KOPT-K1 (cell line): Measurements from ENCODE around the gene SLC41A2.
"Not testable (repeated sequence)": the region's sequence is repeated elsewhere in the genome, so short reads cannot be mapped to it uniquely, and the experiment has no call there.

Source experiments
- H3K27ac ChIP-seq: fragments of 200-600 bp; sonication (generic); 2 replicates; pipeline ENCODE4 v1.5.1; 2016; ENCODE audit warnings: antibody characterized with exemption, mild to moderate bottlenecking, low read depth, low read length; ENCODE audit not compliant: poor library complexity, severe bottlenecking
- H3K36me3 ChIP-seq: fragments of 200-600 bp; sonication (generic); 2 replicates; pipeline ENCODE4 v1.5.1; 2017; ENCODE audit warnings: antibody characterized with exemption, mild to moderate bottlenecking, low read length, moderate library complexity; ENCODE audit not compliant: insufficient read depth
- H3K9me3 ChIP-seq: fragments of 200-600 bp; sonication (generic); 2 replicates; pipeline ENCODE4 v1.5.1; 2017; ENCODE audit warnings: antibody characterized with exemption, low read length, mild to moderate bottlenecking; ENCODE audit not compliant: insufficient read depth, poor library complexity, severe bottlenecking

Gene SLC41A2

GRCh38 chr12:104958001-104958804 lies at the start of gene SLC41A2:
TSS of gene SLC41A2 (minus strand) at chr12:104958290. CDS start at chr12:104928527, 29,763 bp downstream.
- H3K27ac ChIP-seq = peak within 1 kb of the TSS; percentile 51

GRCh38 chr12:105001476-105001875 lies 43.4 kb upstream of the SLC41A2 start:
- Histone ChIP-seq H3K9me3 (no peaks in the 10 kb centered on the region), H3K36me3 (peaks cover 100% of the 10 kb centered on the region), H3K27ac (no peak overlapping the region)

More at GRCh38 chr12:104958001-104958804, at the start of gene SLC41A2:
- Histone ChIP-seq H3K36me3 (no peaks in the 10 kb centered on the region), H3K9me3 (no peaks in the 10 kb centered on the region)

- no peaks in the 10 kb centered on the region for H3K9me3 ChIP-seq
- no peak overlapping the region for H3K27ac ChIP-seq
- peaks cover 100% of the 10 kb centered on the region for H3K36me3 ChIP-seq
Measured at GRCh38 chr12:104999347-104999685, 41.2 kb upstream of the SLC41A2 start.

- Histone ChIP-seq H3K36me3 (peaks cover 100% of the 10 kb centered on the region), H3K27ac (no peak overlapping the region), H3K9me3 (no peaks in the 10 kb centered on the region)
Measured at GRCh38 chr12:104998423-104999346, 40.6 kb upstream of the SLC41A2 start.

- peaks cover 100% of the 10 kb centered on the region for H3K36me3 ChIP-seq
Measured at GRCh38 chr12:104997541-104997940, 39.5 kb upstream of the SLC41A2 start.

GRCh38 chr12:104994336-104994735 lies 36.2 kb upstream of the SLC41A2 start:
- Histone ChIP-seq H3K27ac (no peak overlapping the region), H3K9me3 (peaks cover 5% of the 10 kb centered on the region), H3K36me3 (peaks cover 100% of the 10 kb centered on the region)

More at GRCh38 chr12:104997541-104997940, 39.5 kb upstream of the SLC41A2 start:
- Histone ChIP-seq H3K9me3 (no peaks in the 10 kb centered on the region), H3K27ac (no peak overlapping the region)

GRCh38 chr12:104991565-104992128 lies 33.6 kb upstream of the SLC41A2 start:
- Histone ChIP-seq H3K27ac (no peak overlapping the region), H3K9me3 (peaks cover 6% of the 10 kb centered on the region), H3K36me3 (peaks cover 90% of the 10 kb centered on the region)

GRCh38 chr12:104990950-104991349 lies 32.9 kb upstream of the SLC41A2 start:
- H3K36me3 ChIP-seq = peaks cover 83% of the 10 kb centered on the region
- H3K27ac ChIP-seq = no peak overlapping the region

GRCh38 chr12:104986022-104986941 lies 28.2 kb upstream of the SLC41A2 start, which contains the start of gene NOPCHAP1:
TSS of gene NOPCHAP1 (plus strand) at chr12:104986316. CDS start at chr12:104986353, 37 bp downstream.
- H3K36me3 ChIP-seq = peaks cover 36% of the 10 kb centered on the region
- H3K9me3 ChIP-seq = peaks cover 6% of the 10 kb centered on the region
- peak within 1 kb of the TSS; percentile 58 for H3K27ac ChIP-seq

More at GRCh38 chr12:104990950-104991349, 32.9 kb upstream of the SLC41A2 start:
- peaks cover 6% of the 10 kb centered on the region for H3K9me3 ChIP-seq

GRCh38 chr12:104985206-104985605 lies 27.1 kb upstream of the SLC41A2 start:
- H3K27ac ChIP-seq = no peak overlapping the region
- H3K36me3 ChIP-seq = peaks cover 26% of the 10 kb centered on the region
- H3K9me3 ChIP-seq = peaks cover 6% of the 10 kb centered on the region

- H3K27ac ChIP-seq, H3K36me3 ChIP-seq: not testable (repeated sequence)
Measured at GRCh38 chr12:104977688-104978087, 19.6 kb upstream of the SLC41A2 start.

GRCh38 chr12:104976703-104977102 lies 18.6 kb upstream of the SLC41A2 start:
- H3K9me3 ChIP-seq = no peaks in the 10 kb centered on the region
- H3K27ac ChIP-seq = no peak overlapping the region
- no peaks in the 10 kb centered on the region for H3K36me3 ChIP-seq

More at GRCh38 chr12:104977688-104978087, 19.6 kb upstream of the SLC41A2 start:
- not testable (repeated sequence) for H3K9me3 ChIP-seq

GRCh38 chr12:104975587-104976343 lies 17.7 kb upstream of the SLC41A2 start:
- Histone ChIP-seq H3K9me3 (no peaks in the 10 kb centered on the region), H3K27ac (no peak overlapping the region), H3K36me3 (no peaks in the 10 kb centered on the region)
